Right cardiac atrium (tissue), 5 donors: ENCODE data around the gene KRT38. TPM values are rescaled to one million over a fixed set of nuclear protein-coding genes. Genes with fewer than 3 reads are reported as not detected.
A peak's percentile ranks its signal among the peaks of the same experiment; 100 is the strongest.

Source experiments
- ATAC-seq, 2 donors: fragments of 200-7000 bp; cut with Tn5 transposase; one replicate each; pipeline versions ENCODE4 v1.8.0 to v1.9.1; 2020; ENCODE audit warnings: moderate library complexity in 2 of 2, mild to moderate bottlenecking in 1 of 2
- DNase-seq, 3 donors: peaks; one replicate each; pipeline ENCODE4 v3.0.0-alpha.2; 2020
- H3K27ac ChIP-seq: one replicate; pipeline ENCODE4 v1.5.1; 2013; ENCODE audit warnings: mild to moderate bottlenecking, low read length, control low read depth, moderate library complexity
- H3K27me3 ChIP-seq: one replicate; pipeline ENCODE4 v1.6.1; 2013; ENCODE audit not compliant: control insufficient read depth, insufficient read depth
- H3K4me1 ChIP-seq: one replicate; pipeline ENCODE4 v1.6.1; 2013; ENCODE audit warnings: low read length; ENCODE audit not compliant: control insufficient read depth, insufficient read depth
- H3K4me3 ChIP-seq: one replicate; pipeline ENCODE4 v1.5.1; 2013; ENCODE audit warnings: low read length, control low read depth
- H3K9me3 ChIP-seq: one replicate; pipeline ENCODE4 v1.6.1; 2013; ENCODE audit warnings: low read length; ENCODE audit not compliant: control insufficient read depth
- WGBS: extraction: QIAGEN DNeasy Blood & Tissue Kit; methylation state at CpG from one replicate; pipeline ENCODE4 v1.1.7; 2013; 5-methylcytosine and 5-hydroxymethylcytosine counted together
- intact Hi-C, 4 donors: fragments of 100-400 bp; cut with DNase I; formaldehyde crosslinking; loops; one replicate each; pipeline versions ENCODE4 v1.11.0 to v1.14.0; 2022 to 2023
- polyA plus RNA-seq: library from polyadenylated mRNA; stranded (reverse); fragments of 200-250 nt; gene quantifications from one replicate; pipeline ENCODE4 v1.2.3, GENCODE V29; 2013
- total RNA-seq, 4 donors: library from RNA; stranded (reverse); fragmentation: NEBNext Ultra II Directional; extraction: Animal tissue kit (Norgen Biotek cat#: 25700); gene quantifications; one replicate each; pipeline ENCODE4 v1.2.1, GENCODE V29; 2021
- donor health status: healthy with polysubstance abuse.
- donor health status: DM: no; HTN: yes; CAD: no.
- donor health status: DM: no; HTN: no; CAD: no.
- donor health status: DM: no; HTN: yes; CAD: no; lungs with severe emphysema.
- donor health status: DM: yes; HTN: yes; CAD: no.

The KRT38 gene
- total and polyA plus RNA-seq, 5 donors = not detected

GRCh38 chr17:41421617-41422016 lies 19.2 kb downstream of the KRT38 start:
- Histone ChIP-seq H3K9me3 (no peaks in the 10 kb centered on the region), H3K27ac (no peak overlapping the region), H3K4me1 (no peaks in the 10 kb centered on the region), H3K4me3 (no peak overlapping the region), H3K27me3 (no peaks in the 10 kb centered on the region)
- WGBS = 70% methylated on average over 4 of the region's 4 CpGs
- no peak for DNase-seq
- intact Hi-C loops = no loop called here
- ATAC-seq = no peak

GRCh38 chr17:41421116-41421515 lies 19.7 kb downstream of the KRT38 start:
- H3K9me3 ChIP-seq = no peaks in the 10 kb centered on the region
- DNase-seq = no peak
- intact Hi-C loops = no loop called here
- ATAC-seq = no peak
- no peaks in the 10 kb centered on the region for H3K4me1 ChIP-seq
- H3K27ac ChIP-seq = no peak overlapping the region
- no peaks in the 10 kb centered on the region for H3K27me3 ChIP-seq
- WGBS = 80% methylated on average over 9 of the region's 9 CpGs
- no peak overlapping the region for H3K4me3 ChIP-seq

DNA sequence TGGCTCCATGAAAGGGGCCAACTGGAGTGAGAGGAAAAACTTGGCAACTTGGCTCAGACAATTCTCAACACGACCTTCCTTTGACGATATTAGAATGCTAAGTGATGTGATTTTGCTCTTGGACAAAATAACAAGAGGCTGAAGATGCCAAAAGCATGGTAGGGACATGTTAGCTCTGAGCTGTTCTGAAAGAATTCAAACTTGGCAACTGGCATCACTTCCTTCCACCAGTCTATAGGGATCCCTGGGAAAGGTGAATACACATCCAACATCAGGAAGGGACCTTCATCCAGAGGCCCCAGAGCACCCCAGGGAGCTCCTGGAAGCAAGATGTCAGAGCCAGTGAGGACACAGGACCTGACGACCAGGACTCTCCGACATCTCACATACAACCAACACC lies 20.6 kb downstream of the KRT38 start:
- 55% methylated on average over 4 of the region's 4 CpGs for WGBS
- H3K27me3 ChIP-seq = no peaks in the 10 kb centered on the region
- DNase-seq (no peak), ATAC-seq (no peak)
- H3K4me3 ChIP-seq = no peak overlapping the region
- H3K4me1 ChIP-seq = no peaks in the 10 kb centered on the region
- no peaks in the 10 kb centered on the region for H3K9me3 ChIP-seq
- intact Hi-C loops = no loop called here
- no peak overlapping the region for H3K27ac ChIP-seq

DNA sequence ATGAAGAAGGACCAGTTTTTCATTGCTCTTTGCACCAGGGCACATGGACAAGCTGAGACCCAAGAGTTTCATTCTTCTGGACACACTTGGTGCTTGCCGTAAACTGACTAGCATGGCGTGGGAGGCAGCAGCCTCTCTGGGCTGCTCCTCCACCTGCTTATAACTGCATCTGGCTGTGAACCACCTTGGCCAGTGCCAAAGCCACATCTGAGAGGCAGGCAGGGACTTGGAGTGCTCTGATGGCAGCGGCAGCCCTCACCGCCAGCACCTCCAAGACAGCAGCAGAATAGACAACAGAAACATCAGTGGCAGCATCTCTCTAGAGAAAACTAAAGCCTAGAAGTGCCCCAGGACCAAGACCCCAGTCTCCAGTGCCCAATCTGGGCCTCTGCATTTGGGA lies 21.1 kb downstream of the KRT38 start:
- 92% methylated on average over 4 of the region's 4 CpGs for WGBS
- intact Hi-C loops = no loop called here
- no peak for ATAC-seq
- DNase-seq = no peak
- Histone ChIP-seq H3K9me3 (no peaks in the 10 kb centered on the region), H3K4me1 (no peaks in the 10 kb centered on the region), H3K27me3 (no peaks in the 10 kb centered on the region), H3K4me3 (no peak overlapping the region), H3K27ac (no peak overlapping the region)

GRCh38 chr17:41418116-41418860 lies 22.5 kb downstream of the KRT38 start:
- Histone ChIP-seq H3K4me3 (no peak overlapping the region), H3K9me3 (no peaks in the 10 kb centered on the region), H3K27me3 (no peaks in the 10 kb centered on the region), H3K27ac (no peak overlapping the region), H3K4me1 (no peaks in the 10 kb centered on the region)
- ATAC-seq = no peak
- intact Hi-C loops = no loop called here
- WGBS = 87% methylated on average over 7 of the region's 7 CpGs
- DNase-seq = no peak

DNA sequence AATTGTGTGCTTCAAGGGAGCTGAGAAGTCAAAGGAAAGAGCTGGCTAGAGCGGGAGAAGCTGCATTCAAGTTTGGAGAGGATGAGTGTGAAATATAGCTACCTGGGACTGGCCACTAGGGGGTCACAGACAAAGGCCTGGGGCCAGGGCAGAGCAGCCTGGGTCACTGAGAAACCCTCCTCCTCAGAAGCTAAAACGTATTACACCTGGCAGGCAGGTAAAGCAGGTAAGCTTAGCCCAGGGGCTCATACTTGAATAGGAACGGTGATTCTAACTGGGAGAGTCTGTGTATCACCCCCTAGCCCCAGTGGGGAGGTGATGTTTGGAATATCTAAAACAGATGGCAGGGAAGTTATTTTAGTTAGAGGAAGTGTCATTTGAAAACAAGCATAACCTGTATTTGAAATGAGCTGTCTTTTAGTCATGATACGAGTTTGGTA lies 23.2 kb downstream of the KRT38 start:
- 45% methylated on average over 4 of the region's 4 CpGs for WGBS
- intact Hi-C loops = no loop called here
- no peak for DNase-seq
- no peak overlapping the region for H3K4me3 ChIP-seq
- no peaks in the 10 kb centered on the region for H3K9me3 ChIP-seq
- H3K4me1 ChIP-seq = no peaks in the 10 kb centered on the region
- H3K27ac ChIP-seq = no peak overlapping the region
- no peak for ATAC-seq
- H3K27me3 ChIP-seq = no peaks in the 10 kb centered on the region

GRCh38 chr17:41417127-41417526 lies 23.7 kb downstream of the KRT38 start:
- Histone ChIP-seq H3K4me1 (no peaks in the 10 kb centered on the region), H3K27ac (no peak overlapping the region), H3K9me3 (no peaks in the 10 kb centered on the region), H3K27me3 (no peaks in the 10 kb centered on the region), H3K4me3 (no peak overlapping the region)
- WGBS = 95% methylated on average over 6 of the region's 6 CpGs
- ATAC-seq = no peak
- intact Hi-C loops = no loop called here
- DNase-seq = no peak

GRCh38 chr17:41416479-41416878 lies 24.3 kb downstream of the KRT38 start:
- WGBS = 84% methylated on average over 5 of the region's 5 CpGs
- H3K27ac ChIP-seq = no peak overlapping the region
- H3K4me1 ChIP-seq = no peaks in the 10 kb centered on the region
- no peak overlapping the region for H3K4me3 ChIP-seq
- DNase-seq (no peak), ATAC-seq (no peak)
- no peaks in the 10 kb centered on the region for H3K27me3 ChIP-seq
- intact Hi-C loops = no loop called here
- H3K9me3 ChIP-seq = no peaks in the 10 kb centered on the region

GRCh38 chr17:41415833-41416335 lies 24.9 kb downstream of the KRT38 start:
- no peak overlapping the region for H3K4me3 ChIP-seq
- intact Hi-C loops = no loop called here
- peak; percentile 48 to 61 for ATAC-seq
- H3K27me3 ChIP-seq = no peaks in the 10 kb centered on the region
- H3K9me3 ChIP-seq = no peaks in the 10 kb centered on the region
- 69% methylated on average over 3 of the region's 3 CpGs for WGBS
- H3K27ac ChIP-seq = no peak overlapping the region
- H3K4me1 ChIP-seq = no peaks in the 10 kb centered on the region
- DNase-seq = no peak

- intact Hi-C loops = no loop called here
- DNase-seq = no peak
- H3K4me1 ChIP-seq = no peaks in the 10 kb centered on the region
- no peak overlapping the region for H3K27ac ChIP-seq
- ATAC-seq = no peak
- no peak overlapping the region for H3K4me3 ChIP-seq
- 66% methylated on average over 4 of the region's 4 CpGs for WGBS
- no peaks in the 10 kb centered on the region for H3K27me3 ChIP-seq
- no peaks in the 10 kb centered on the region for H3K9me3 ChIP-seq
Measured at GRCh38 chr17:41415411-41415810, 25.4 kb downstream of the KRT38 start.

GRCh38 chr17:41413982-41414381 lies 26.8 kb downstream of the KRT38 start:
- Histone ChIP-seq H3K27ac (no peak overlapping the region), H3K4me3 (no peak overlapping the region), H3K27me3 (no peaks in the 10 kb centered on the region), H3K4me1 (no peaks in the 10 kb centered on the region), H3K9me3 (no peaks in the 10 kb centered on the region)
- DNase-seq (no peak), ATAC-seq (no peak)
- intact Hi-C loops = no loop called here
- 71% methylated on average over 2 of the region's 2 CpGs for WGBS
